Activated CD4-positive, alpha-beta T cell treated with anti-CD3 and anti-CD28 coated beads for 24 hours (primary cell): ENCODE results near the gene CPNE8.

ENCODE experiments used
- DNase-seq, 2 donors: peaks; one replicate each; pipeline ENCODE4 v3.0.0-alpha.2; 2020; ENCODE audit warnings: low read depth in 2 of 2

Gene CPNE8

DNA sequence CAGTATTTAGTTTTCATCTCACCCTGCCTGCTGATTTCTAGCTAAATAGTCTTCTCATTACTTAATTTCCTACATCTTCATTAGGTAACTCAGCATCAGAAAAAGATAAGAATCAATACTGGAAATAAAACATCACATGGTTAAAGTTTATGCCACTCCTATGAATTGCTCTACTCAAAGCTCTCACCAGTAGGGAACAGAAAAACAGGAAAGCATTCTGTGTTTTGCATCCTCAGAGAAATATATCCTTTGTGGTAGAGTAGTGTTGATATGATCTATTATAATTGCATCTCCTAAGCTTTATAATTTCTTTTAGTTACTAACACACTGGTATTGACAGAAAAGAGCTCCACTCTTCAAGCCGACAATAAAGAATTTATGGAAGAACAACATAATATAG lies 9.9 kb downstream of the CPNE8 start:
- no peak for DNase-seq

- no peak for DNase-seq
Measured at GRCh38 chr12:38892976-38893375, 12.4 kb downstream of the CPNE8 start.

- no peak for DNase-seq
Measured at GRCh38 chr12:38892087-38892786, 13.2 kb downstream of the CPNE8 start.

DNA sequence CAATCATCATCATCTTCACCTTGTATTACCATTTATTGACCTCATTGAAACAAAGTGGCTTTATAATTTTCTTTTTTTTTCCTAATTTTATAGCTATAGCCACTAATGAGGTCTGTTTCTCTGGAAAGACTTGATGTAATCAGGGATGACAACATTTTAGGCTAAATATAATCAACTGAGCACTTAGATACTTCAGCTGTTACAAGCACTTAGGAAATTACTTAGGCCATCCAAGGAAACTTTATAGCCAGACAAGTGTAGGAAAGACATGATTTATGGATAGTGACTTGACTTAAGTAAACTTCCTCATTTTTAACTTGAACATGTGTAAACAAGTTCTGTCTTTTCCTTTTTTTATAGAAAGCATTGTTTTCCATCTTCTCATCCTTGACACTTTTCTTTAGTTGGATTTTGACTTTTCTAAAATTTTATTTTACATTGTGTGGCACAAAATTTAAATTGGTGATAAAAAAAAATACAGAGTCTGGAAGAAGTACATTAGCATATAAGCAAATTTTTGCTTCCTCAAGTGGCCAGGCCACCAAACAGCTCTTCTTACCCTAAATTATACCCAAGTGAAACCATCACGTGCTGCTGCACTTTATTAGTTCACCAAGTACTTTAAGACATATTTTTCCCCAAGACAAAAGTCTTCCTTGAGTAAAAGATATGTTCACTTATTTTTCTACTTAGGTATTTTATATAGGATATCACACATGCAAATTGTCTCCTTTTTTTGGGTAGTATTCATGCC lies 15.1 kb downstream of the CPNE8 start:
- no peak for DNase-seq

DNA sequence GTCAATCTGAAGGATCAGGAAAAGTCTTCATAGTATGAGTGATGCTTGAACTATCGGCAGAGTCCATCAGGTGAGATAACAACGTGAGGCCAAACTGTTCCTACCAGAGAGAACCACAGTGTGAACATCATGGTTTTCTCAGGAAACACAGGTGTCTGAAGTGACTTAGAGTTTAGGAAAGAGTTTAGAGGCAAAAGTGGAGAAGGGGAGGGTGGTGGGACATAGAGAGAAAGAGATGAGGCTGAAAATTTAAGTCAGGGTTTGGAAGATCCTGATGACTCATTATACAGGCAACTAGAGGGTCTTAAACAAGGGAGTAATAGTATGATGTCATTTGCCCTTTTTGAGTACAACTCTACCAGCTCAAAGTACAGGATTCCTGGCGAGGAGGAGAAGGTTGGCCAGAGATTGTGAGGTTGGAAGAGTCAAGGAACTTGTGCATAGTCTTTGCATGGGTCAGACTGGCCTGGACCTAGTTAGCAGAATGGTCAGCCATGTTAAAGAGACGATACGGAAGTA lies 16.0 kb downstream of the CPNE8 start:
- DNase-seq, result no peak

DNA sequence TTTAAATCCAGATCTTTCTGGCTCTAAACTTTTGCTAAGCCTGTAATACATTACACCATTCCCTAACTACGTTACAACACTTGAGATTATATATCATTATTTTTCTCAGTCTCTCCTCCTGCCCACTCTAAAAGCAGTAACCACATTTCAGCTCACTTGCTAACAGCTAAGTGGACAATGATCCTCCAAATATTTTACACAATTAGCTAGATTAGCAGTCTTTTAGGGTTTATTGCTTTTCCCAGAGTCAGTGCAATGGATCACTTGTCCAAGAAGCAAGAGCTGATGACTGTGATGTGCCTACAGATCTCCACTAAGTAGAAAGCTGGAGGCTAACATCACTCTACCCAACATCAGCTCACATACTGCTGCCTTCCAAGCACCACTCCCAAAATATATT lies 17.6 kb downstream of the CPNE8 start:
- DNase-seq, result no peak

DNA sequence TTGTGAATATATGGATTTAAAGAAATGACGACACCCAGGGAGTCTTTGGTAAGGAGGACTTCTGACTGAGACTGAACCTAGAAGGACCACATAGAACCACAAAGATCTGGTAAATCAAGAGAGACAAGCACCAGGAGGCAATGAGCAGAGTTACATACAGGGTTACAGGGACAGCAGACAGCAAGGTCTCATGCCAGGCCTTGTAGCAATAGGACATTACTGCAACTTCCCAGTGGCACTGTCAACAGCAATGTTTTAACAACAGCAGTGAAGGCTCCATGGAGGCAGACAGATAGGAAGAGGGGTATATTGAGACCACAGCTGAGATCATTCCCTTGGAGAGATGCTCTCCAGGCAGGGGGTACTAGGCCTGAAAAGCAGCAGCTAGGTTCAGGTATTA lies 18.5 kb downstream of the CPNE8 start:
- no peak for DNase-seq

DNA sequence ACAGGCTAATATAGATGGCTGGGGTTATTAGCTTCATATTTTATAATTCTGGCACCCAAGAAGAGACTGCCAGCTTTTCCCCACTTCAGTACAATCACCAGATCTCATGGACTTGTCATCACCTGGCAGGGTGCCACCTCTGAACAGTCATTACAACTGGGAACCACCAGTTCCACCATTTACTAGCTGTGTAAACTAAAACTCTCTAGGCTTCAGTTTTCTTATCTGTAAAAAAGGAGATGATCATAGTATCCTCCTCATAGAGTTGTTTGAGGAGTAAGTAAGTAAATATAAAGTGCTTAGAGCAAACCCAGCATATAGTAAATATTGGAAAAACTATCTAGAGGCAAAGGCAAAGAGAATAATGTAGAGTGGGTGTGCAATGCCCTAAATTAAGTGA lies 19.3 kb downstream of the CPNE8 start:
- DNase-seq, result no peak

DNA sequence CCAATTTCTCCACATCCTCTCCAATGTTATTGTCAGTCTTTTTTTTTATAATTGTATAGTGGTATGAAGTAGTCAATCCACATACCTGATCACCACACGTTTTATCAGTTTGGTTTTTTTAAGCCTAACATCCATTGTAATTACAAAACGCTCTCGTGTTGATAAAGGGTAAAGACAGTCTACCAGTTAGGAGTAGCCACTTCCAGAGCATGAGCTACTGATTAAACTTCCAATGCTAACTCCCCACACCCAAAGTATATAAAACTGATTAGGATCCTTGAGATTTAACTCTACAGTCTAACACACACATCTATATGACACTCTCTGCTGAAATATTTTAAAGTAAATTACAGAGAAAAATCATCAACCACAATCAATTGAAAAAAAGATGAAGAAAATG lies 20.7 kb downstream of the CPNE8 start:
- no peak for DNase-seq

GRCh38 chr12:38883629-38884134 lies 21.7 kb downstream of the CPNE8 start:
- no peak for DNase-seq

DNA sequence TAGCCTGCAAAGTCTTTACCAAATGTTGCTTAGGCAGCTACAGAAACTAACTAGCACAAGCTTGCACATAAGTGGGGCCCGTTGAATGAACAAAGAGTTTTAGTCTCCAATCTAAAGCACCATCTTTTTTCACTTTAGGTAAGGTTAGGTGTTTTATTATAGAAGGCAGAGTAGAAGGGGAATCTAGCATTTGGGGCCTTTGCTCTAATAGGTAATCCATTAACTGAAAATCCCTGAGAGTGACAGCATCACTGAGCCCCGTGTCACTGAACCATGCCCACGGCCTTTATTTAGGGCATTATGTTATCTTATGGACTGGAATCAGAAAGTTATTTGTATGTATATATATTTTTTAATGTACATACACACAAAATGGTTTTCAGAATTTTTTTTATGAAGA lies 25.1 kb downstream of the CPNE8 start:
- DNase-seq, result no peak

DNA sequence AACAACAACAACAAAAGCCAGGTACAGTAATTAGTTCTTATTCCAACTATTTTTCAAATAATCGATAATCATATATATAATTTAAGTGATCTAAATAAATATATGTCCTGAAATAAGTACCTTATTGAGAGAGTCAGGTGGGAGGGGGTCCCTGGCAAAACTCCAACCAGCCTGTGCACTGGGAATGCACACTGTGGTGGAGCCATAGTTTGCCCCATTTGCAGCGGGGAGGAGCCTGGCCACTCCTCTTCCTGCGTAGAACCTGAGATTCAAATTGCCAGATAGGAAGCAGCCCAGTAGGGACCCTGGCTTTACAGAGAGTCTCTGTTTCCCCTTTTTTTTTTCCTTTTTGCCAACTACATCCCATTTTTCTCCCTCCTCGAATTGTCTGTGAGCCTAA lies 26.4 kb downstream of the CPNE8 start:
- DNase-seq, result no peak

DNA sequence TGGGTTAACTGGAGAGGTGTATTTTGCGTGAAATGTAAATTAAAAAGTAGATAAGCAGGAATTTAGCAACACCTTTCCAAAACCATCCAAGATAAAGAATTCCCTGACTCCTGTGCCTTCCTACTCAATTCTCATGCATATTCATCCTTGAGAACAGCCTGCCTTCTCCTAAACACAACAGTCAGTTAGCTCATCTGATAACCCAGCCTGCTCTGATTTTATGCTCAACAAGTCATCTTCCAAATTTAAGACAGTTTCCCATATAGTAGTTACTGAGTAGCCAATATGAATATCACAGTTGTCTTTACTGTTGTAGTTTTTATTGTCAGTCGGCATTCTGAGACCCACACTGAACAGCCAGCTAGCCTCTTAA lies 27.1 kb downstream of the CPNE8 start:
- no peak for DNase-seq

- no peak for DNase-seq
Measured at GRCh38 chr12:38875586-38876228, 29.7 kb downstream of the CPNE8 start.

DNA sequence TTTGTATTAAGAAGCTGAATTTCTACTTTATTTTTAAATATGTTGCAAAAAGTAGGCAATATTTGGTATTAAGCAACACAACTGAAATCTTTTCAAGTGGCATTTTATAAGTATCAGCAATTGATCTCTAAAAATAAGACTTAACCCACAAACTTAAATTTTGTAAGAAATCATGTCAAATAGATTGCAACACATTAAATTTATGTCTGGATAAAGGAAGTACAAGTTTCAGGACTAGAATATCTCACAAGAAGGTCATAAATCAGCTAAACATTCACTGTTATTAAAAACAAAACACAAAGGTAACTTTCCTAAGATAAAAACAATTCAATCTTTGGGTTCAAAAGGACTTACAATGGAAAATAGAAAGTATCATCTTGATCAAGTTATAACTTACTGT lies 32.8 kb downstream of the CPNE8 start:
- DNase-seq, result no peak

GRCh38 chr12:38872156-38872555 lies 33.2 kb downstream of the CPNE8 start:
- DNase-seq, result no peak

GRCh38 chr12:38869036-38869435 lies 36.4 kb downstream of the CPNE8 start:
- DNase-seq, result no peak

GRCh38 chr12:38850461-38850860 lies 54.9 kb downstream of the CPNE8 start:
- DNase-seq, result no peak

DNA sequence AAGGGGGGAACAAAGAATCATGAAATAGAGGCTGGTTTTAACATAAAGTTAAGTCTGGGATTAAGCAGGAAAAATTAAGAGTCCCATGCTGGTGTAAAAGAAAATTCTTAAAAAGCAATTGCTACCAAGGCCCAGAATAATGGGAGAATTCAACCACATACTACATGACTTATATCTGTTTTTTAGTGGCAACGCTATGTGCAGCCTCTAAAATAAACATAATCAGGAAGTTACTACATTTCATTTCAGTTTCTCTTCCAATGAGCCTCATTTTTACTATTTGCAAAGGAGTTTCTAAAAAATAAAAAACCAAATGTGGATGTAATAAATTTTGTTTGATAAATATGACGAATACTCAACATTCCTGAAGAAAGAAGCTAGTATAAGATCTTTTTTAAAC lies 58.1 kb downstream of the CPNE8 start:
- DNase-seq, result no peak

DNA sequence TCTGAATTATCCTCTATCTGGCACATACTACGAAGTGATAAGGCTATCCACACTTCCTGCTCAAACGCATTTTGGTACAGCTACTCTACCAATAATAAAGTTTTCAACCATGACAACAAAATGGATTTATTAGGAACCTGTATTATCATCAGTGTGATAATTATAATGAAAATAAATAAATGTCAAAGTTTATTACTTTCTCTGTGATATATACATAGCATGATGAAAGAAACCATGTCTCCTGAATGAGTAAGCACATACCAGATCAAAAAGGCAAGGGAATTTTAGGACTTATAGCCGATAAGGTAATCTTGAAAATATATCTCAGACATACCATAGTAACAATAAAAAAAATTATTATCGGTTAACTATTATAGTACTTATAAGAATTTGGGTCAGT lies 61.1 kb downstream of the CPNE8 start:
- no peak for DNase-seq

DNA sequence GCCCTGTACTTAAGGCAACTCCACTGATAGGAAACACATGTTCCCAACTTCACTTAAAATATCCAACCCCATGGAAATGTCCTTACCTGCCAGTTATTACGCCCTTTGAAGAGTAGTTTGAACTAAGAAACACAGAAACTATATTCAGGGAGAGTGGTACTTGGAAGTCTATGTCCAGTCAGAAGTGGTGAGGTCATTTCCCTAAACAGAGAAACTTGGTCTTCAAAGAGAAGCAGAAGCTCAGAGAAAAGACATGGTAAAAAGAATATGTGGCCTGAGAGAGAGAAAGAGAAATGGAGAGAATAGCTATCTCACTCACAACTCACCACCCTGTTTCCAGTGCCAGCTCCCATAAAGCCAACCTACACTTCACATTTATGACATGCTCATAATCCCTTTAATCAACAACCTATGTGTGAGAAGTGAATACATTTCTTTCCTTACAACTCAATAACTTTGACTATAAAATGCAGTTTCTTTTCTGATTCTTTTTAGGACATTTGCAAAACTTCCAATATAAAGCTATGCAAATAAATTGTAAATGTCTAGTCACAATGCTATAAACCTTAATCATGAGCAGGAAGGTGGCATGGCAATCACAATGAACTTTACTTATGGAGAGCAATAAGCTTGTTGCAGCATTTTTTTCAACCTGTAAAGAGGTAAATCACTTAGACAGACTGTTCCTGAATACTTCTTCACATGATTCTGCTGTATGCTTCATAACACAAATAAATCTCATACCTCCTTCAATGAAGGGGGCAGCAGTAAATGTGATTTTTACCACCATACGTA lies 67.1 kb downstream of the CPNE8 start:
- DNase-seq, result no peak

- no peak for DNase-seq
Measured at GRCh38 chr12:38831715-38832114, 73.7 kb downstream of the CPNE8 start.
